Liver (tissue), 9 donors: Measurements from ENCODE around the gene S100A12. TPM values are rescaled to one million over a fixed set of nuclear protein-coding genes. Genes with fewer than 3 reads are reported as not detected.
A peak's percentile ranks its signal among the peaks of the same experiment; 100 is the strongest.

Experiments used
- DNase-seq: peaks from one replicate; pipeline ENCODE4 v3.0.0-alpha.2; 2017; ENCODE audit warnings: low spot score
- H3K27ac ChIP-seq, 2 donors: one replicate each; pipeline ENCODE4 v1.7.0; 2013; ENCODE audit warnings: inconsistent platforms in 2 of 2, low read length in 2 of 2, control low read depth in 1 of 2, low read depth in 1 of 2, mild to moderate bottlenecking in 1 of 2
- H3K27me3 ChIP-seq, 4 donors: one replicate each; pipeline versions ENCODE4 v1.6.1 to v1.7.0; 2013; ENCODE audit warnings: low read length in 3 of 4, inconsistent platforms in 1 of 4, mild to moderate bottlenecking in 1 of 4, moderate library complexity in 1 of 4; ENCODE audit not compliant: control insufficient read depth in 4 of 4, insufficient read depth in 4 of 4
- H3K36me3 ChIP-seq, 4 donors: one replicate each; pipeline versions ENCODE4 v1.6.1 to v1.7.0; 2013; ENCODE audit warnings: low read length in 3 of 4, mild to moderate bottlenecking in 3 of 4, low read depth in 1 of 4, moderate library complexity in 1 of 4; ENCODE audit not compliant: control insufficient read depth in 4 of 4, insufficient read depth in 3 of 4
- H3K4me1 ChIP-seq, 4 donors: one replicate each; pipeline versions ENCODE4 v1.6.1 to v1.7.0; 2013; ENCODE audit warnings: low read length in 3 of 4, mild to moderate bottlenecking in 3 of 4, moderate library complexity in 1 of 4; ENCODE audit not compliant: control insufficient read depth in 4 of 4, insufficient read depth in 4 of 4
- H3K4me3 ChIP-seq, 3 donors: one replicate each; pipeline versions ENCODE4 v1.6.1 to v1.7.0; 2013; ENCODE audit warnings: low read length in 3 of 3, control low read depth in 1 of 3, low read depth in 1 of 3, mild to moderate bottlenecking in 1 of 3
- H3K9ac ChIP-seq, 2 donors: one replicate each; pipeline ENCODE4 v1.7.0; 2013; ENCODE audit warnings: low read length in 2 of 2, mild to moderate bottlenecking in 2 of 2, moderate library complexity in 2 of 2, control low read depth in 1 of 2, low read depth in 1 of 2
- H3K9me3 ChIP-seq, 4 donors: one replicate each; pipeline versions ENCODE4 v1.6.1 to v1.7.0; 2013; ENCODE audit warnings: low read length in 3 of 4; ENCODE audit not compliant: control insufficient read depth in 4 of 4
- ATF3 ChIP-seq: IDR thresholded peaks from 2 replicates; pipeline ENCODE4 v1.6.1; 2016; ENCODE audit warnings: antibody characterized with exemption
- FOXA1 ChIP-seq: IDR thresholded peaks from 2 replicates; pipeline ENCODE4 v1.6.1; 2016; ENCODE audit warnings: antibody characterized with exemption
- GABPA ChIP-seq, 2 donors: IDR thresholded peaks in 1 of 2; conservative IDR thresholded peaks in 1 of 2; 2 replicates each; pipeline ENCODE4 v1.6.1; 2016; ENCODE audit warnings: antibody characterized with exemption in 2 of 2, mild to moderate bottlenecking in 1 of 2, moderate library complexity in 1 of 2
- MAX ChIP-seq: IDR thresholded peaks from 2 replicates; pipeline ENCODE4 v1.6.1; 2016; ENCODE audit warnings: antibody characterized with exemption
- NR2F2 ChIP-seq: IDR thresholded peaks from 2 replicates; pipeline ENCODE4 v1.6.1; 2016; ENCODE audit warnings: antibody characterized with exemption
- ZBTB33 ChIP-seq: IDR thresholded peaks from 2 replicates; pipeline ENCODE4 v1.6.1; 2016; ENCODE audit warnings: antibody characterized with exemption
- WGBS: extraction: QIAGEN DNeasy Blood & Tissue Kit; methylation state at CpG from one replicate; pipeline ENCODE4 v1.1.7; 2013; 5-methylcytosine and 5-hydroxymethylcytosine counted together
- polyA plus RNA-seq, 2 donors: library from polyadenylated mRNA; stranded (reverse) in 1 of 2; unstranded in 1 of 2; fragments of 200-250 nt in 1 of 2; fragments of >200 nt in 1 of 2; fragmentation: Nextera tagmentation in 1 of 2; extraction: Ambion mirVana in 1 of 2; gene quantifications; one replicate each; pipeline versions ENCODE4 v1.2.1 to v1.2.3, GENCODE V29; 2013 to 2015
- total RNA-seq, 2 donors: library from RNA; depleted of rRNA; stranded (reverse); fragments of >200 nt; gene quantifications; one replicate each; pipeline ENCODE4 v1.2.3, GENCODE V29; 2014
- donor health status: healthy.
- donor health status: healthy.
- donor health status: healthy.
- donor health status: healthy.
- donor health status: healthy.

The S100A12 gene
- total and polyA plus RNA-seq, 4 donors, result 3.3 to 35.2 (median 12.1) TPM

GRCh38 chr1:153344718-153345025 is 30.7 kb downstream of the S100A12 start:
- Histone ChIP-seq H3K27ac (no peak overlapping the region), H3K9ac (no peak overlapping the region)

GRCh38 chr1:153343811-153344717 is 31.4 kb downstream of the S100A12 start:
- TF ChIP-seq ATF3 (no peak), GABPA (IDR thresholded peaks at IDR 0.05 in 1 of 2, conservative IDR thresholded peaks at IDR 0.05 in 1 of 2) (no peak), MAX (no peak), ZBTB33 (no peak)
- Histone ChIP-seq H3K9me3 (no peaks in the 10 kb centered on the region), H3K4me3 (no peak overlapping the region), H3K4me1 (no peaks in the 10 kb centered on the region), H3K27ac (no peak overlapping the region), H3K9ac (no peak overlapping the region), H3K27me3 (peaks cover 0 to under 1% (median 0%) of the 10 kb centered on the region in 4 donors), H3K36me3 (no peaks in the 10 kb centered on the region)
- DNase-seq, result peak; percentile 33
- 52% methylated on average over 9 of the region's 9 CpGs for WGBS

More at GRCh38 chr1:153344718-153345025, 30.7 kb downstream of the S100A12 start:
- TF ChIP-seq FOXA1 (no peak), ZBTB33 (no peak)
- Histone ChIP-seq H3K4me3 (no peak overlapping the region), H3K4me1 (no peaks in the 10 kb centered on the region), H3K9me3 (no peaks in the 10 kb centered on the region), H3K36me3 (no peaks in the 10 kb centered on the region), H3K27me3 (peaks cover 0 to 5% (median 2%) of the 10 kb centered on the region in 4 donors)
- 46% methylated on average over 3 of the region's 3 CpGs for WGBS
- peak; percentile 19 for DNase-seq

GRCh38 chr1:153343040-153343681 is 32.3 kb downstream of the S100A12 start:
- no peaks in the 10 kb centered on the region for H3K4me1 ChIP-seq
- TF ChIP-seq NR2F2, result no peak
- no peak overlapping the region for H3K27ac ChIP-seq
- no peak overlapping the region for H3K9ac ChIP-seq
- H3K36me3 ChIP-seq, result no peaks in the 10 kb centered on the region
- 49% methylated on average over 5 of the region's 5 CpGs for WGBS
- no peak overlapping the region for H3K4me3 ChIP-seq
- H3K27me3 ChIP-seq, result peaks cover 0 to under 1% (median 0%) of the 10 kb centered on the region in 4 donors
- no peaks in the 10 kb centered on the region for H3K9me3 ChIP-seq
- no peak for DNase-seq
